ENCODE measurements around the gene CAV3. TPM values are rescaled to one million over a fixed set of nuclear protein-coding genes. Genes with fewer than 3 reads are reported as not detected.

CAV3 gene
- total RNA-seq, 5 donors from 2014 or later (not counting 1 experiment from before 2014, with no cell fraction given), result not detected

GRCh38 chr3:8749316-8749715 lies 15.7 kb downstream of the CAV3 start:
- no peak overlapping the region for H3K4me3 ChIP-seq (ENCODE audit: control insufficient read depth in 1 of 2, extremely low read depth in 1 of 2, low read length in 1 of 2)
- H3K4me1 Mint-ChIP-seq, result no peaks in the 10 kb centered on the region
- no peaks in the 10 kb centered on the region for H3K9me3 ChIP-seq
- no peaks in the 10 kb centered on the region for H3K27me3 ChIP-seq (replicated peaks in 1 of 2; ENCODE audit: control insufficient read depth in 2 of 2, extremely low read depth in 1 of 2, insufficient read depth in 2 of 2, low read length in 1 of 2)
- DNase-seq (no peak), ATAC-seq (replicated peaks in 1 of 4) (no peak)
- no peak overlapping the region for H3K27ac Mint-ChIP-seq
- no peaks in the 10 kb centered on the region for H3K36me3 ChIP-seq (ENCODE audit: control insufficient read depth in 2 of 2, extremely low read depth in 1 of 2, insufficient read depth in 1 of 2, low read length in 1 of 2)
- POLR2A ChIA-PET, result no interaction called here
- no peak overlapping the region for H3K27ac ChIP-seq (ENCODE audit: low read length)
- H3K9me3 Mint-ChIP-seq, result no peaks in the 10 kb centered on the region
- no peaks in the 10 kb centered on the region for H3K4me1 ChIP-seq (ENCODE audit: control insufficient read depth in 1 of 2, extremely low read depth in 1 of 2, insufficient read depth in 2 of 2, low read length in 2 of 2)
- no peaks in the 10 kb centered on the region for H3K36me3 Mint-ChIP-seq
- WGBS (ENCODE audit: insufficient coverage), result 78% methylated on average over 3 of the region's 3 CpGs
- CTCF ChIA-PET, result no interaction called here
- no peak overlapping the region for H3K4me3 Mint-ChIP-seq
- no peaks in the 10 kb centered on the region for H3K27me3 Mint-ChIP-seq

DNA sequence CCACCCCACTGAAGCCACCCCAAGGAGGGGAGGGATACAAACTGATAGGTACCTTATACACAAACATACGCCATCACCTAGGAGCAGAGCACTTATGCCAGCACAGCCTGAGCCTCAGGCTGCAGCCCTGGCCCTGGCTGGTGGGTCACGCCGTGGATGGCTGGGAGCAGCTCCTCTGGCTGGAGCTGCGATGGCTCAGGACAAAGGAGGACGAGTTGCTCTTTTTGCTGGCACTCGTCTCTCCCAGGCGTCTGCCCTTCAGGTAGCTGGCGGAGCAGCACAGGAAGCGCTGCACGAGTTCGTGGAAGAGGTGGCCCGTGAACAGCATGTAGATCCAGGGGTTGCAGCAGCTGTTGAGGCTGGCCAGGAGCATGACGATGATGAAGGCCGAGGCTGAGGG lies 19.2 kb downstream of the CAV3 start:
- ATAC-seq (replicated peaks in 1 of 4) (no peak), DNase-seq (no peak)
- POLR2A ChIA-PET, result no interaction called here
- Mint-ChIP-seq H3K27me3 (no peaks in the 10 kb centered on the region), H3K27ac (no peak overlapping the region), H3K36me3 (no peaks in the 10 kb centered on the region), H3K4me1 (no peaks in the 10 kb centered on the region), H3K9me3 (no peaks in the 10 kb centered on the region), H3K4me3 (no peak overlapping the region)
- H3K27ac ChIP-seq (ENCODE audit: low read length), result no peak overlapping the region
- no peaks in the 10 kb centered on the region for H3K36me3 ChIP-seq (ENCODE audit: control insufficient read depth in 2 of 2, extremely low read depth in 1 of 2, insufficient read depth in 1 of 2, low read length in 1 of 2)
- 86% methylated on average over 11 of the region's 14 CpGs for WGBS (ENCODE audit: insufficient coverage)
- H3K27me3 ChIP-seq (replicated peaks in 1 of 2; ENCODE audit: control insufficient read depth in 2 of 2, extremely low read depth in 1 of 2, insufficient read depth in 2 of 2, low read length in 1 of 2), result no peaks in the 10 kb centered on the region
- CTCF ChIA-PET, result interaction anchor here in 1 of 2 donors (0.6 kb wide), 1 partner anchor 18 kb away, joined by 3 read pairs; no protein-coding TSS in a partner anchor
- H3K4me1 ChIP-seq (ENCODE audit: control insufficient read depth in 1 of 2, extremely low read depth in 1 of 2, insufficient read depth in 2 of 2, low read length in 2 of 2), result no peaks in the 10 kb centered on the region
- H3K9me3 ChIP-seq, result no peaks in the 10 kb centered on the region
- H3K4me3 ChIP-seq (ENCODE audit: control insufficient read depth in 1 of 2, extremely low read depth in 1 of 2, low read length in 1 of 2), result no peak overlapping the region

GRCh38 chr3:8755097-8755496 lies 21.5 kb downstream of the CAV3 start:
- DNase-seq (no peak), ATAC-seq (replicated peaks in 1 of 4) (no peak)
- Mint-ChIP-seq H3K4me3 (no peak overlapping the region), H3K36me3 (no peaks in the 10 kb centered on the region), H3K9me3 (no peaks in the 10 kb centered on the region), H3K4me1 (no peaks in the 10 kb centered on the region), H3K27me3 (no peaks in the 10 kb centered on the region), H3K27ac (no peak overlapping the region)
- Histone ChIP-seq H3K4me3 (ENCODE audit: control insufficient read depth in 1 of 2, extremely low read depth in 1 of 2, low read length in 1 of 2) (no peak overlapping the region), H3K27me3 (replicated peaks in 1 of 2; ENCODE audit: control insufficient read depth in 2 of 2, extremely low read depth in 1 of 2, insufficient read depth in 2 of 2, low read length in 1 of 2) (no peaks in the 10 kb centered on the region), H3K27ac (ENCODE audit: low read length) (no peak overlapping the region), H3K4me1 (ENCODE audit: control insufficient read depth in 1 of 2, extremely low read depth in 1 of 2, insufficient read depth in 2 of 2, low read length in 2 of 2) (no peaks in the 10 kb centered on the region), H3K36me3 (ENCODE audit: control insufficient read depth in 2 of 2, extremely low read depth in 1 of 2, insufficient read depth in 1 of 2, low read length in 1 of 2) (no peaks in the 10 kb centered on the region), H3K9me3 (no peaks in the 10 kb centered on the region)
- no CpG with 5 or more reads among the region's 3 CpGs for WGBS (ENCODE audit: insufficient coverage)
- ChIA-PET CTCF (no interaction called here), POLR2A (no interaction called here)

GRCh38 chr3:8755564-8756237 lies 22.1 kb downstream of the CAV3 start:
- ChIA-PET POLR2A (no interaction called here), CTCF (no interaction called here)
- Mint-ChIP-seq H3K4me3 (no peak overlapping the region), H3K27ac (no peak overlapping the region), H3K9me3 (no peaks in the 10 kb centered on the region), H3K4me1 (no peaks in the 10 kb centered on the region), H3K36me3 (no peaks in the 10 kb centered on the region), H3K27me3 (no peaks in the 10 kb centered on the region)
- Histone ChIP-seq H3K27me3 (replicated peaks in 1 of 2; ENCODE audit: control insufficient read depth in 2 of 2, extremely low read depth in 1 of 2, insufficient read depth in 2 of 2, low read length in 1 of 2) (no peaks in the 10 kb centered on the region), H3K27ac (ENCODE audit: low read length) (no peak overlapping the region), H3K36me3 (ENCODE audit: control insufficient read depth in 2 of 2, extremely low read depth in 1 of 2, insufficient read depth in 1 of 2, low read length in 1 of 2) (no peaks in the 10 kb centered on the region), H3K4me3 (ENCODE audit: control insufficient read depth in 1 of 2, extremely low read depth in 1 of 2, low read length in 1 of 2) (no peak overlapping the region), H3K9me3 (no peaks in the 10 kb centered on the region), H3K4me1 (ENCODE audit: control insufficient read depth in 1 of 2, extremely low read depth in 1 of 2, insufficient read depth in 2 of 2, low read length in 2 of 2) (no peaks in the 10 kb centered on the region)
- WGBS (ENCODE audit: insufficient coverage), result 80% methylated on average over 1 of the region's 6 CpGs
- no peak for DNase-seq
- no peak for ATAC-seq (replicated peaks in 1 of 4)

GRCh38 chr3:8756671-8757070 lies 23.1 kb downstream of the CAV3 start:
- 85% methylated on average over 6 of the region's 7 CpGs for WGBS (ENCODE audit: insufficient coverage)
- H3K27ac Mint-ChIP-seq, result no peak overlapping the region
- no peaks in the 10 kb centered on the region for H3K4me1 Mint-ChIP-seq
- no peak overlapping the region for H3K4me3 Mint-ChIP-seq
- ChIA-PET POLR2A (no interaction called here), CTCF (no interaction called here)
- no peak overlapping the region for H3K27ac ChIP-seq (ENCODE audit: low read length)
- DNase-seq (no peak), ATAC-seq (replicated peaks in 1 of 4) (no peak)
- no peaks in the 10 kb centered on the region for H3K27me3 ChIP-seq (replicated peaks in 1 of 2; ENCODE audit: control insufficient read depth in 2 of 2, extremely low read depth in 1 of 2, insufficient read depth in 2 of 2, low read length in 1 of 2)
- no peaks in the 10 kb centered on the region for H3K9me3 ChIP-seq
- H3K4me3 ChIP-seq (ENCODE audit: control insufficient read depth in 1 of 2, extremely low read depth in 1 of 2, low read length in 1 of 2), result no peak overlapping the region
- H3K9me3 Mint-ChIP-seq, result no peaks in the 10 kb centered on the region
- H3K36me3 Mint-ChIP-seq, result no peaks in the 10 kb centered on the region
- no peaks in the 10 kb centered on the region for H3K36me3 ChIP-seq (ENCODE audit: control insufficient read depth in 2 of 2, extremely low read depth in 1 of 2, insufficient read depth in 1 of 2, low read length in 1 of 2)
- H3K4me1 ChIP-seq (ENCODE audit: control insufficient read depth in 1 of 2, extremely low read depth in 1 of 2, insufficient read depth in 2 of 2, low read length in 2 of 2), result no peaks in the 10 kb centered on the region
- H3K27me3 Mint-ChIP-seq, result no peaks in the 10 kb centered on the region

GRCh38 chr3:8757551-8758518 lies 24.2 kb downstream of the CAV3 start:
- WGBS (ENCODE audit: insufficient coverage), result 80% methylated on average over 2 of the region's 24 CpGs
- H3K36me3 ChIP-seq (ENCODE audit: control insufficient read depth in 2 of 2, extremely low read depth in 1 of 2, insufficient read depth in 1 of 2, low read length in 1 of 2), result no peaks in the 10 kb centered on the region
- H3K9me3 ChIP-seq, result no peaks in the 10 kb centered on the region
- Mint-ChIP-seq H3K27me3 (no peaks in the 10 kb centered on the region), H3K36me3 (no peaks in the 10 kb centered on the region), H3K9me3 (no peaks in the 10 kb centered on the region), H3K4me3 (no peak overlapping the region), H3K4me1 (no peaks in the 10 kb centered on the region), H3K27ac (no peak overlapping the region)
- H3K4me1 ChIP-seq (ENCODE audit: control insufficient read depth in 1 of 2, extremely low read depth in 1 of 2, insufficient read depth in 2 of 2, low read length in 2 of 2), result no peaks in the 10 kb centered on the region
- CTCF ChIA-PET, result no interaction called here
- H3K27me3 ChIP-seq (replicated peaks in 1 of 2; ENCODE audit: control insufficient read depth in 2 of 2, extremely low read depth in 1 of 2, insufficient read depth in 2 of 2, low read length in 1 of 2), result no peaks in the 10 kb centered on the region
- no peak overlapping the region for H3K27ac ChIP-seq (ENCODE audit: low read length)
- no peak overlapping the region for H3K4me3 ChIP-seq (ENCODE audit: control insufficient read depth in 1 of 2, extremely low read depth in 1 of 2, low read length in 1 of 2)
- ATAC-seq (replicated peaks in 1 of 4) (no peak), DNase-seq (no peak)
- POLR2A ChIA-PET, result no interaction called here
